H1 (cell line): ENCODE data around the gene ARHGEF11. TPM values are rescaled to one million over a fixed set of nuclear protein-coding genes. Genes with fewer than 3 reads are reported as not detected.

ENCODE experiments used
- KDM5A ChIP-seq: fragments of 200-600 bp; IDR thresholded peaks from 2 replicates; pipeline ENCODE4 v1.7.1; 2012; ENCODE audit warnings: mild to moderate bottlenecking, low read length, inconsistent platforms, mixed read lengths
- polyA plus RNA-seq, 7 experiments: library from polyadenylated mRNA; depleted of rRNA in 3 of 7; stranded (reverse) in 5 of 7; unstranded in 2 of 7; fragments of >200 nt in 5 of 7; fragments of 200-250 nt in 2 of 7; gene quantifications; 1 replicate in 5 of 7; 2 replicates in 1 of 7; 4 replicates in 1 of 7; pipeline versions ENCODE4 v1.2.1 to v1.2.3, GENCODE V29; 2011 to 2013; ENCODE audit warnings: missing spikeins in 2 of 7, mixed read lengths in 2 of 7
- total RNA-seq: library from RNA; stranded (reverse); fragmentation: NEBNext Ultra II Directional; extraction: Animal tissue kit (Norgen Biotek cat#: 25700); gene quantifications from 2 replicates; pipeline ENCODE4 v1.2.1, GENCODE V29; 2021
- TF ChIP-seq, protein P1 (sequence below), 3 experiments: IDR thresholded peaks; 1 replicate in 2 of 3; 2 replicates in 1 of 3; pipeline versions ENCODE4 v1.5.1 to v1.6.1; 2011; ENCODE audit warnings: low read length in 3 of 3, mild to moderate bottlenecking in 3 of 3, inconsistent platforms in 2 of 3, low read depth in 1 of 3, moderate library complexity in 1 of 3; ENCODE audit not compliant: insufficient read depth in 1 of 3; ENCODE audit errors: control extremely low read depth in 1 of 3

The ARHGEF11 gene
- total and polyA plus RNA-seq, 2 of the 8 experiments (the other 6 are each of a cell fraction or from before 2014, with no cell fraction given), result 19.9 to 33.1 TPM

DNA sequence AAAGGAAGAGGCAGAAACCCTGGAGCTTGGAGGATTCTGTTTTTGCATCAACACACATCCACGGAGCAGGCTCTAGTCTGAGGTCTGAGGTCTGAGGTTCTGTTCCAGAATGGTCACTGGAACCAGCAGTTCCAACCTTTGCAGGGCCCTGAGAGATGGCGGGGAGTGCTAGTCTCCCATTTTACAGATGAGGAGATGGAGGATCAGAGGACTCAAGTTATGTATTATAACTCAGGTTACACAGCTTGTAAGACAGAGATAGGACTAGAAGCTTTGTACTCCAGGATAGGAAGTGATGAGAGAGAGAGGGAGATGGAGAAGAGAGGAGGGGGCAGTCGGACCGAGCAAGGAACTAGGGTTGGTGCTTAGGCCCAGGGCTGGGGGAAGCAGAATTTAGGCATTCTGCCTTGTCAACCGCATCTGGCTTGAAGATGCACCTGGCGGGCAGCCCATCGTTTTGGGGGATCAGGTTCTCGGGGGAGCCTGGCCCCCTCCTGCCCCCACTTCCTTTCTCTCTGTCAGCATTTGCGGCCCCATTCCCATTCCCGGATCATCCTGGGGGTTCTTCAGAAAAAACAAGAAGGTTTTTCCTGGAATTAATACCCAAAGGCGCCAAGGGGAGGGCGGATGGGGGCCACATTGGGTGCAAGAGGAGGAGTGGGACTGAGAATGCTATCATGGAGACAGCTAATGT is 146.4 kb downstream of the ARHGEF11 start (continued):
- TF ChIP-seq, protein P1, sequence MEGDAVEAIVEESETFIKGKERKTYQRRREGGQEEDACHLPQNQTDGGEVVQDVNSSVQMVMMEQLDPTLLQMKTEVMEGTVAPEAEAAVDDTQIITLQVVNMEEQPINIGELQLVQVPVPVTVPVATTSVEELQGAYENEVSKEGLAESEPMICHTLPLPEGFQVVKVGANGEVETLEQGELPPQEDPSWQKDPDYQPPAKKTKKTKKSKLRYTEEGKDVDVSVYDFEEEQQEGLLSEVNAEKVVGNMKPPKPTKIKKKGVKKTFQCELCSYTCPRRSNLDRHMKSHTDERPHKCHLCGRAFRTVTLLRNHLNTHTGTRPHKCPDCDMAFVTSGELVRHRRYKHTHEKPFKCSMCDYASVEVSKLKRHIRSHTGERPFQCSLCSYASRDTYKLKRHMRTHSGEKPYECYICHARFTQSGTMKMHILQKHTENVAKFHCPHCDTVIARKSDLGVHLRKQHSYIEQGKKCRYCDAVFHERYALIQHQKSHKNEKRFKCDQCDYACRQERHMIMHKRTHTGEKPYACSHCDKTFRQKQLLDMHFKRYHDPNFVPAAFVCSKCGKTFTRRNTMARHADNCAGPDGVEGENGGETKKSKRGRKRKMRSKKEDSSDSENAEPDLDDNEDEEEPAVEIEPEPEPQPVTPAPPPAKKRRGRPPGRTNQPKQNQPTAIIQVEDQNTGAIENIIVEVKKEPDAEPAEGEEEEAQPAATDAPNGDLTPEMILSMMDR (IDR thresholded peaks at IDR 0.05; ENCODE audit: control extremely low read depth in 1 of 3, insufficient read depth in 1 of 3, low read depth in 1 of 3, low read length in 3 of 3), result no peak
- TF ChIP-seq KDM5A, result no peak
